ACC112 (cell line): ENCODE measurements around the gene XRCC5.
"Not testable (repeated sequence)": the region's sequence is repeated elsewhere in the genome, so short reads cannot be mapped to it uniquely, and the experiment has no call there.

ENCODE experiments used
- H2AFZ ChIP-seq: fragments of 200-600 bp; sonication (generic); one replicate; pipeline ENCODE4 v1.6.0; 2017; ENCODE audit warnings: antibody characterized with exemption, low read length; ENCODE audit not compliant: unreplicated experiment
- H3K27ac ChIP-seq: fragments of 200-600 bp; sonication (generic); 2 replicates; pipeline ENCODE4 v1.5.1; 2014; ENCODE audit warnings: low read depth, mild to moderate bottlenecking, antibody characterized with exemption, low read length, moderate library complexity
- H3K27me3 ChIP-seq: fragments of 200-600 bp; sonication (generic); 2 replicates; pipeline ENCODE4 v1.6.1; 2014; ENCODE audit warnings: mild to moderate bottlenecking, antibody characterized with exemption, low read length, moderate library complexity, mixed read lengths; ENCODE audit not compliant: insufficient read depth
- H3K36me3 ChIP-seq: fragments of 200-600 bp; sonication (generic); 2 replicates; pipeline ENCODE4 v1.6.1; 2016; ENCODE audit warnings: mild to moderate bottlenecking, antibody characterized with exemption, low read length, moderate library complexity, mixed read lengths; ENCODE audit not compliant: insufficient read depth
- H3K4me1 ChIP-seq: fragments of 200-600 bp; sonication (generic); one replicate; pipeline ENCODE4 v1.6.1; 2016; ENCODE audit warnings: low read length, mixed read lengths; ENCODE audit not compliant: insufficient read depth, unreplicated experiment, control insufficient read depth
- H3K4me3 ChIP-seq: fragments of 200-600 bp; sonication (generic); 2 replicates; pipeline ENCODE4 v1.5.1; 2014; ENCODE audit warnings: mild to moderate bottlenecking, low read depth, low read length
- H3K79me2 ChIP-seq: fragments of 200-600 bp; sonication (generic); one replicate; pipeline ENCODE4 v1.6.0; 2016; ENCODE audit warnings: low read length; ENCODE audit not compliant: control insufficient read depth, unreplicated experiment, insufficient read depth

XRCC5 gene

GRCh38 chr2:216141516-216141915 is 32.4 kb downstream of the XRCC5 start:
- not testable (repeated sequence) for H3K27ac ChIP-seq, H3K79me2 ChIP-seq

GRCh38 chr2:216142540-216142939 is 33.4 kb downstream of the XRCC5 start:
- no peaks in the 10 kb centered on the region for H3K4me1 ChIP-seq

More at GRCh38 chr2:216141516-216141915, 32.4 kb downstream of the XRCC5 start:
- H3K4me1 ChIP-seq, H3K27me3 ChIP-seq, H2AFZ ChIP-seq, H3K4me3 ChIP-seq: not testable (repeated sequence)
- H3K36me3 ChIP-seq, result peaks cover 66% of the 10 kb centered on the region

DNA sequence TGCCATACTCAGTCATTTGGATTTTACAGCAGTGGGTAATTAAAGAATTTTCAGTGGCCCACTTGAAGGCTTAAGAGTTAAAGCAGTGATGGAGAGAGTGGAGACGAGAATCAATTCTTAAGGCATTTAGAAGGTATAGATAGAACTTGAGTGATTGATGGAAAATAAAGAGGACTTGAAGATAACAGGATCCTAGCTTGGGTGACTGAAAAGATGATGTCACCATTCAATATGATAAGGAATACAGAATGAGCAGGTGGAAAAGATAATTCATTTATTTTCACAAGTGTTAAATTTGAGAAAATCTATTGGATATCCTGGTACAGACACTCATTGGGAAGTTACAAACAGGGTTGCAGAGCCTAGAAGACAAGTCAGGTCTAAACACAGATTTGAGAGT is 35.2 kb downstream of the XRCC5 start:
- Histone ChIP-seq H3K27ac (no peak overlapping the region), H3K27me3 (no peaks in the 10 kb centered on the region), H2AFZ (no peak overlapping the region), H3K79me2 (peaks cover 14% of the 10 kb centered on the region), H3K36me3 (peaks cover 49% of the 10 kb centered on the region), H3K4me1 (peaks cover 4% of the 10 kb centered on the region), H3K4me3 (no peak overlapping the region)

More at GRCh38 chr2:216142540-216142939, 33.4 kb downstream of the XRCC5 start:
- Histone ChIP-seq H3K27me3 (no peaks in the 10 kb centered on the region), H3K27ac (no peak overlapping the region), H3K4me3 (no peak overlapping the region), H2AFZ (no peak overlapping the region), H3K36me3 (peaks cover 58% of the 10 kb centered on the region), H3K79me2 (peaks cover 11% of the 10 kb centered on the region)

GRCh38 chr2:216144857-216145256 is 35.7 kb downstream of the XRCC5 start:
- Histone ChIP-seq H3K4me1 (peaks cover 9% of the 10 kb centered on the region), H3K27me3 (no peaks in the 10 kb centered on the region), H2AFZ (no peak overlapping the region), H3K36me3 (peaks cover 49% of the 10 kb centered on the region), H3K79me2 (peaks cover 14% of the 10 kb centered on the region), H3K27ac (no peak overlapping the region), H3K4me3 (no peak overlapping the region)

GRCh38 chr2:216146573-216146972 is 37.4 kb downstream of the XRCC5 start:
- Histone ChIP-seq H3K27ac (no peak overlapping the region), H3K79me2 (peaks cover 14% of the 10 kb centered on the region), H3K27me3 (no peaks in the 10 kb centered on the region), H2AFZ (no peak overlapping the region), H3K4me3 (no peak overlapping the region), H3K4me1 (peaks cover 12% of the 10 kb centered on the region), H3K36me3 (peaks cover 50% of the 10 kb centered on the region)

DNA sequence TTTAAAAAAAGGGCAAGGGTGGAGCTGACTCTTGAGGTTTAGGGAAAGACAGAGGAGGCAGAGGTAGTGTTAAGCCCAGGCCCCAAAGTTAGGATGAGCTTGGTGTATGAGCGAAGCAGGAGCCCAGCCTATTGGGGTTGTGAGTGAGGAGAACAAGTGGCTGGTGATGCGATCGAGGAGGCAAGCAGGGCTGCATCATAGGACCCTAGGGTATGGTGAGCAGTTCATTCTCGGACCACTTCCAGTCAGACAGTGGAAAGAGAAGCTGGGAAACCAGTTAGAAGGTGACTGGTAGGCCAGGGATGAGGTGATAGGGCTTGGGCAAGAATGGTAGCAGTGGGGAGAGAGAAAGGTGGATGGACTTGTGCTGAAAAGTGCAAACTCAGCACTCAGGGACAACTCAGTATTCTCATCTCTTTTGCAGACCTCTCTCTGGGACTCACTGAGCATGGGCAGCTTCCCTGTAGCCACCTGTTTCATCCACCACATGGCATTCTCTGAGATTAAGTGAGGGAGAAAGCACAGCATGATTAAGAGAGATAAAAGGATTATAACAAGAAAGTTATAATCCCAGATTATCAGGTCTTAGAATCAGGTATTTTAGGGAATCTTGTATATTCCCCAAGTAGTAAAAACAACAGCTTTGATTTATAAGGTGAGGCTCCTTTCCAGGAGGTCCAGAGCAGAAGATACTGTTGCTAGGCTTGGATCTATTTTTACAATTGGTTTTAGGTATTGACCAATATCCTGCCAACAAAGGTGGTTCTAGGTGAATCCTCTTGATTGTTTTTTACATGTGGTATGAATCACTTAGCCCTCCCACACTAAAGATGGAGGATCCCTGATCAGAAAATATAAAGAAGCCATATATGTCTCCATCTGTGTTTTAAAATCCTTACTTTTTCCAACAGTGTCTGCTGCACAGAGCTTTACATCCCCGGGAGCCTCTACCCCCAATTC is 38.3 kb downstream of the XRCC5 start:
- Histone ChIP-seq H3K4me1 (peaks cover 12% of the 10 kb centered on the region), H3K27me3 (no peaks in the 10 kb centered on the region), H3K79me2 (peaks cover 14% of the 10 kb centered on the region), H2AFZ (no peak overlapping the region), H3K4me3 (no peak overlapping the region), H3K36me3 (peaks cover 48% of the 10 kb centered on the region), H3K27ac (no peak overlapping the region)

GRCh38 chr2:216148983-216149382 is 39.8 kb downstream of the XRCC5 start:
- peaks cover 12% of the 10 kb centered on the region for H3K4me1 ChIP-seq
- H3K79me2 ChIP-seq, result peaks cover 14% of the 10 kb centered on the region
- H2AFZ ChIP-seq, result no peak overlapping the region
- H3K27ac ChIP-seq, result no peak overlapping the region
- H3K4me3 ChIP-seq, result no peak overlapping the region
- peaks cover 43% of the 10 kb centered on the region for H3K36me3 ChIP-seq
- H3K27me3 ChIP-seq, result no peaks in the 10 kb centered on the region

DNA sequence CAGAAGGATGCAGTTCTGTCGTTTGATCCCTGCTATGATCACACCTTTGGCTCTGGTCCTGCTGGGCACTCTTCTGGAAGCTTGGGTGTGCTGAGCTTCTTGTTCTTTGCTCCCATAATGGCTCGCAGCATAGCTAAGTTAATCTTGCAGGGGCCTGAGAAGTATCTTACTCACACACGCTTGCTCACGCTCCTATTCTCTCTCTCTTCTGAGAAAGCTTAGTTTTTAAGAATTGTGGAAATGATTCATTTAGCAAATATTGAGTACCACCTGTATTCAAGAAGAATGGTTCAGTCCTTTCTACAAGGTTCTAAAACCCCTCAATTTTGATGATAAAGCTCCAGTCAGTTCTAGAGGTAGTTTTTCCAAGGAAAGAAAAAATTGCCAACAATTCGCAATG is 40.6 kb downstream of the XRCC5 start:
- H3K79me2 ChIP-seq, result peaks cover 9% of the 10 kb centered on the region
- H3K27ac ChIP-seq, result no peak overlapping the region
- peaks cover 35% of the 10 kb centered on the region for H3K36me3 ChIP-seq
- H2AFZ ChIP-seq, result no peak overlapping the region
- H3K4me3 ChIP-seq, result no peak overlapping the region
- peaks cover 12% of the 10 kb centered on the region for H3K4me1 ChIP-seq
- H3K27me3 ChIP-seq, result no peaks in the 10 kb centered on the region

DNA sequence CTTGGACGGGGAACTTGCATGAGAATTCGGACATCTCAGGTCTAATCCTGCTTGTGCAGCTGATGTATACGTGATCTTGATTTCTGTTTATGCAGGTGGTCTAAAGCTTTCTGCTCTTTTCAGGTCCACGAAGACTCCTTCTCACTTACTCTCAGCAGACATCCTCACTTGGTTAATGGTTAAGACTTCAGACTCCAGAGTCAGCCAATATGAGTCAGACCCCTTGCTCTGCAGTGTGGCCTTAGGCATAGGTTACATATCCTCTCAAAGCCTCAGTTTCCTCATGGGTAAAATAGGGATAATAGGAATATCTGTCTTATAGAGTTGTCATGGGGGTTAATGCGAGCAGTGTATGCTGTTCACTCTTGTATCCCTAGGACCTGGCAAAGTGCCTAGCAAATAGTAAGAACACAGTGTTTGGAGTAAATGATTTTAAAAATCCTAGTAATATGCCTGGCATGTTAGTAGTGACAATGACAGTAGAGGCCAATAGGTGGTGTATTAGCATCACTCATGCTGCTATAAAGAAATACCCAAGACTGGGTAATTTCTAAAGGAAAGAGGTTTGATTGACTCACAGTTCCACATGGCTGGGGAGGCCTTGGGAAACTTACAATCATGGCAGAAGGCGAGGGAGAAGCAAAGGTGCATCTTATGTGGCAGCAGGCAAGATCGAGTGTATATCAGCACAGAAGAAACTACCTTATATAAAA is 42.3 kb downstream of the XRCC5 start:
- no peak overlapping the region for H3K27ac ChIP-seq
- peaks cover 10% of the 10 kb centered on the region for H3K79me2 ChIP-seq
- peaks cover 12% of the 10 kb centered on the region for H3K4me1 ChIP-seq
- H3K36me3 ChIP-seq, result peaks cover 35% of the 10 kb centered on the region
- H3K4me3 ChIP-seq, result no peak overlapping the region
- no peaks in the 10 kb centered on the region for H3K27me3 ChIP-seq
- H2AFZ ChIP-seq, result no peak overlapping the region

- H3K79me2 ChIP-seq, result peaks cover 11% of the 10 kb centered on the region
Observed at GRCh38 chr2:216155954-216156353, 46.8 kb downstream of the XRCC5 start.

More at GRCh38 chr2:216155954-216156353, 46.8 kb downstream of the XRCC5 start:
- peaks cover 37% of the 10 kb centered on the region for H3K36me3 ChIP-seq
- H3K27ac ChIP-seq, result no peak overlapping the region
- no peaks in the 10 kb centered on the region for H3K27me3 ChIP-seq
- H3K4me1 ChIP-seq, result peaks cover 8% of the 10 kb centered on the region
- no peak overlapping the region for H2AFZ ChIP-seq
- no peak overlapping the region for H3K4me3 ChIP-seq
